GM12878 (cell line): ENCODE results near the gene ARID5B. TPM values are rescaled to one million over a fixed set of nuclear protein-coding genes. Genes with fewer than 3 reads are reported as not detected.

Experiments
- ATF2 ChIP-seq: IDR thresholded peaks from 2 replicates; pipeline ENCODE4 v1.6.1; 2012; ENCODE audit warnings: low read length, inconsistent platforms
- BMI1 ChIP-seq: fragments of 450-650 bp; IDR thresholded peaks from 2 replicates; pipeline ENCODE4 v1.6.1; 2016; ENCODE audit warnings: mild to moderate bottlenecking, moderate library complexity, borderline replicate concordance
- CBX5 ChIP-seq: sonication (generic); IDR thresholded peaks from 2 replicates; pipeline ENCODE4 v1.6.1; 2016; ENCODE audit warnings: low read depth, moderate library complexity, mild to moderate bottlenecking, inconsistent platforms
- CEBPZ ChIP-seq: fragments of 150-350 bp; IDR thresholded peaks from 2 replicates; pipeline ENCODE4 v1.6.1; 2016; ENCODE audit warnings: low read depth, low read length
- CUX1 ChIP-seq: IDR thresholded peaks from 2 replicates; pipeline ENCODE4 v1.6.1; 2012; ENCODE audit warnings: improper control_type of control experiment, low read depth, low read length; ENCODE audit not compliant: insufficient replicate concordance
- FOS ChIP-seq: IDR thresholded peaks from 3 replicates; pipeline ENCODE4 v1.6.1; 2011; ENCODE audit warnings: borderline replicate concordance; ENCODE audit not compliant: insufficient read length; ENCODE audit errors: extremely low read depth
- JUNB ChIP-seq: IDR thresholded peaks from 2 replicates; pipeline ENCODE4 v1.6.1; 2016; ENCODE audit warnings: antibody characterized with exemption, mild to moderate bottlenecking
- KDM1A ChIP-seq: fragments of 200-600 bp; sonication (generic); IDR thresholded peaks from 2 replicates; pipeline ENCODE4 v1.6.1; 2016; ENCODE audit warnings: borderline replicate concordance
- NKRF ChIP-seq: fragments of 450-650 bp; conservative IDR thresholded peaks from 2 replicates; pipeline ENCODE4 v1.6.1; 2017; ENCODE audit warnings: mild to moderate bottlenecking, moderate library complexity
- REST ChIP-seq: IDR thresholded peaks from 2 replicates; pipeline ENCODE4 v1.6.1; 2012; ENCODE audit warnings: mild to moderate bottlenecking, low read depth, low read length
- SP1 ChIP-seq: IDR thresholded peaks from one replicate; pipeline ENCODE4 v1.6.1; 2011; ENCODE audit warnings: low read depth, low read length
- SREBF1 ChIP-seq: IDR thresholded peaks from 2 replicates; pipeline ENCODE4 v1.6.1; 2012; ENCODE audit warnings: mild to moderate bottlenecking, low read length
- STAT3 ChIP-seq: IDR thresholded peaks from 2 replicates; pipeline ENCODE4 v1.6.1; 2011; ENCODE audit warnings: low read depth, low read length, improper control_type of control experiment
- polyA plus RNA-seq, 11 experiments: library from polyadenylated mRNA; depleted of rRNA in 4 of 11; unstranded in 6 of 11; stranded (reverse) in 5 of 11; fragments of >200 nt; fragmentation: Nextera tagmentation in 4 of 11; fragmentation: Illumina TruSeq in 1 of 11; extraction: Ambion mirVana in 4 of 11; extraction: Trizol in 1 of 11; gene quantifications; 1 replicate in 1 of 11; 2 replicates in 10 of 11; pipeline versions ENCODE4 v1.2.1 to v1.2.3, GENCODE V29; 2011 to 2016; ENCODE audit warnings: inconsistent platforms in 2 of 11, missing spikeins in 2 of 11, low read depth in 1 of 11
- total RNA-seq, 4 experiments: library from RNA; depleted of rRNA in 3 of 4; stranded (reverse); fragments of >200 nt in 3 of 4; fragmentation: Illumina TruSeq in 1 of 4; extraction: Trizol in 1 of 4; gene quantifications; 2 replicates each; pipeline versions ENCODE4 v1.2.1 to v1.2.3, GENCODE V29; 2013 to 2021

The ARID5B gene
- total and polyA plus RNA-seq, 10 of the 15 experiments (the other 5 are each of a cell fraction or from before 2014, with no cell fraction given), result 2.7 to 8.5 (median 6.1) TPM

- TF ChIP-seq ATF2, result no peak
- no peak for TF ChIP-seq KDM1A
- TF ChIP-seq NKRF, result no peak
- TF ChIP-seq JUNB, result no peak
- TF ChIP-seq CUX1, result no peak
- no peak for TF ChIP-seq STAT3
- peak; percentile 42; the same call in 1 of the 2 replicates for TF ChIP-seq BMI1
- no peak for TF ChIP-seq SP1
- no peak for TF ChIP-seq FOS
- TF ChIP-seq REST, result no peak
- no peak for TF ChIP-seq CEBPZ
- TF ChIP-seq CBX5, result 0 out of 2 replicates have a peak, but pooled peaks have one; percentile 51
- TF ChIP-seq SREBF1, result no peak
Observed at GRCh38 chr10:61902445-61903220, 1.1 kb downstream of the ARID5B start (continued).
